Measurements from ENCODE around the gene CRELD1. TPM values are rescaled to one million over a fixed set of nuclear protein-coding genes. Genes with fewer than 3 reads are reported as not detected.
"Not testable (repeated sequence)": the region's sequence is repeated elsewhere in the genome, so short reads cannot be mapped to it uniquely, and the experiment has no call there.

CRELD1 gene
- total RNA-seq, 1 donor from 2014 or later, result 25.3 TPM

- no peak for TF ChIP-seq CTCF (IDR thresholded peaks at IDR 0.05)
- no peak overlapping the region for H3K27ac Mint-ChIP-seq (ENCODE audit: unreplicated experiment)
- DNase-seq (ENCODE audit: extremely low spot score, unreplicated experiment), result no peak
- H3K4me3 Mint-ChIP-seq (ENCODE audit: unreplicated experiment), result no peak overlapping the region
- H3K27me3 Mint-ChIP-seq (ENCODE audit: unreplicated experiment), result no peaks in the 10 kb centered on the region
- H3K36me3 Mint-ChIP-seq (ENCODE audit: unreplicated experiment), result peaks cover 20% of the 10 kb centered on the region
- H3K4me1 Mint-ChIP-seq (ENCODE audit: unreplicated experiment), result peaks cover 39% of the 10 kb centered on the region
- no peaks in the 10 kb centered on the region for H3K9me3 Mint-ChIP-seq (ENCODE audit: unreplicated experiment)
Observed at GRCh38 chr3:9897408-9898372, 35.9 kb upstream of the CRELD1 start.

- Mint-ChIP-seq H3K4me3 (ENCODE audit: unreplicated experiment) (no peak overlapping the region), H3K27me3 (ENCODE audit: unreplicated experiment) (no peaks in the 10 kb centered on the region), H3K27ac (ENCODE audit: unreplicated experiment) (no peak overlapping the region), H3K9me3 (ENCODE audit: unreplicated experiment) (no peaks in the 10 kb centered on the region), H3K4me1 (ENCODE audit: unreplicated experiment) (peaks cover 42% of the 10 kb centered on the region), H3K36me3 (ENCODE audit: unreplicated experiment) (peaks cover 13% of the 10 kb centered on the region)
- DNase-seq (ENCODE audit: extremely low spot score, unreplicated experiment), result no peak
- no peak for TF ChIP-seq CTCF (IDR thresholded peaks at IDR 0.05)
Observed at GRCh38 chr3:9898467-9899241, 35.0 kb upstream of the CRELD1 start.

- Mint-ChIP-seq H3K27me3 (ENCODE audit: unreplicated experiment) (no peaks in the 10 kb centered on the region), H3K9me3 (ENCODE audit: unreplicated experiment) (no peaks in the 10 kb centered on the region), H3K36me3 (ENCODE audit: unreplicated experiment) (peaks cover 7% of the 10 kb centered on the region), H3K27ac (ENCODE audit: unreplicated experiment) (no peak overlapping the region), H3K4me1 (ENCODE audit: unreplicated experiment) (peaks cover 38% of the 10 kb centered on the region), H3K4me3 (ENCODE audit: unreplicated experiment) (no peak overlapping the region)
- TF ChIP-seq CTCF (IDR thresholded peaks at IDR 0.05), result no peak
- DNase-seq (ENCODE audit: extremely low spot score, unreplicated experiment), result no peak
Observed at GRCh38 chr3:9899289-9899791, 34.3 kb upstream of the CRELD1 start.

DNA sequence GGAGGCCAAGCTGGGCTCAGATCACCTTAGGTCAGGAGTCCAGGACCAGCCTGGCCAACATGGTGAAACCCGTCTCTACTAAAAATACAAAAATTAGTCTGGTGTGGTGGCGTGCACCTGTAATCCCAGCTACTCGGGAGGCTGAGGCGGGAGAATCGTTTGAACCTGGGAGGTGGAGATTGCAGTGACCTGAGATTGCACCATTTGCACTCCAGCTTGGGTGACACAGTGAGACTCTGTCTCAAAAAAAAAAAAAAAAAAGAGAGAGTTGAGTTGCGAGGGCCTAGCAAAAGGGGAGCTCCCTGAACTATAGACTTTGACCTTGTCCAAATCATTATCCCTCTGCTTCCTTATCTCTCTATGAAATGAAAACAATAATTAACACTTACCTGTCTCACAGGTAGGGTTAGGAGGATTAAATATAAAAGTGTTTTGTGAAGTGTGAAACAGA is 32.6 kb upstream of the CRELD1 start:
- H3K9me3 Mint-ChIP-seq (ENCODE audit: unreplicated experiment); H3K36me3 Mint-ChIP-seq (ENCODE audit: unreplicated experiment); DNase-seq (ENCODE audit: extremely low spot score, unreplicated experiment); H3K4me3 Mint-ChIP-seq (ENCODE audit: unreplicated experiment); H3K27ac Mint-ChIP-seq (ENCODE audit: unreplicated experiment); H3K27me3 Mint-ChIP-seq (ENCODE audit: unreplicated experiment): not testable (repeated sequence)
- H3K4me1 Mint-ChIP-seq (ENCODE audit: unreplicated experiment), result peaks cover 32% of the 10 kb centered on the region

DNA sequence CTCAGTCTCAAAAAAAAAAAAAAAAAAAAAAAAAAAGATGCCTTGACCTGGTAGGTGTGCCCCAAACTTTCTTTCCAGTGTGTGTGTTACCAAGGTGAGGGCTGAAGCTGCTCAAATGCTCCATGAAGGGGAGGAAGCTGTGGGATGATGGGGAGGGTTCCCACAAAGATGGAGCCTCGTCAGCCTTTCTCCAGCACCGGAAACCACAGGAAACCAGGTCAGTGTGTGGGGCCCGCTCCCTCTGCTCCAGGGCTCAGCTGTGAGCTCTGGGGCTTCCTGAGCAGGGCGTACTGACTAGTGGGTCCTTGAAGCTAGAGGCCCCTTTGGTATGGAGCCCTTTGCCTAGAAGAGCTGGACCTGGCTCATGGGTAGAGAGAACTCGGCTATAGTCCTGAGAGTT is 31.7 kb upstream of the CRELD1 start:
- DNase-seq (ENCODE audit: extremely low spot score, unreplicated experiment), result no peak
- Mint-ChIP-seq H3K4me3 (ENCODE audit: unreplicated experiment) (no peak overlapping the region), H3K27me3 (ENCODE audit: unreplicated experiment) (no peaks in the 10 kb centered on the region), H3K27ac (ENCODE audit: unreplicated experiment) (no peak overlapping the region), H3K9me3 (ENCODE audit: unreplicated experiment) (no peaks in the 10 kb centered on the region), H3K36me3 (ENCODE audit: unreplicated experiment) (no peaks in the 10 kb centered on the region), H3K4me1 (ENCODE audit: unreplicated experiment) (peaks cover 27% of the 10 kb centered on the region)
- TF ChIP-seq CTCF (IDR thresholded peaks at IDR 0.05), result no peak

All from osteocyte (in vitro differentiated cells).